GM12864 (cell line): ENCODE results near the gene KRABD2.

ENCODE experiments used
- DNase-seq: peaks from one replicate; pipeline ENCODE4 v3.0.0-alpha.2; 2011; ENCODE audit warnings: low read depth
- H3K4me3 ChIP-seq: 2 replicates; pipeline ENCODE4 v1.5.1; 2011; ENCODE audit warnings: mild to moderate bottlenecking, low read depth, low read length, control low read depth
- TF ChIP-seq, protein P1 (sequence below): IDR thresholded peaks from 2 replicates; pipeline ENCODE4 v1.5.1; 2011; ENCODE audit warnings: low read depth, mild to moderate bottlenecking, moderate library complexity, low read length, control low read depth, inconsistent platforms; ENCODE audit errors: missing control alignments

KRABD2 gene

DNA sequence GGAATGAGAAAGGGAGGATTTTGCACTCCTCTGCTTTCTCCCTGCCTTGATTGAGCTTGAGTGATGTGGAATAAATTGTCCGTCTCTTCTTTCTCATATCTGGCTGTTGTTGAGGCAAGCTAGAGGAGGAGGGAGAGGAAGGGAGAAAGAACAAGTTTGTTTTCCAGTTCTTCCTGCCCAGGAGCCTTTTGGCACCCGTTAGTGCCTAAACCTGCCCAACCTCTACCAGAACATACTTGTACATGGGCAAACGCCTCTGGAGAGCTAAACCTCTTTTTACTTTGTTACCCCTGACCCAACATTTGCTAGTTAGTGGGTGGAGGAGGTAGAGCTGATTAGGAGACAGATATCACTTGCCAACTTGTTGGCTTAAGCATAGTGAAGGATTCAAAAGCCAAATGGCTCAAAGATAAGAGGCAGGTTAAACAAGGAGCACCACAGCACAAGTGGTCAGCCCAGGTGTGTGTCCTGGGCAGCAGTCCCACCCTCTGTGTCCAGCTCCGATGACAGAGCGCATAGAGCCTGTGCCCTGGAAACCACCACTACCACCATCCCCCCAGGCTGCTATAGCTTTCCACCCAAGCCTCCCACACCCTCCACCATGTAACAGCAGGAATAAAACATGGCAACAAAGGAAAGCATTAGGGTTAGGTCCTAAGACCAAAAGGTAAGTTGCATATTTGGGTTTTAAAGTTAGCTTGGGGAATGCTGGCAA, 30.4 kb downstream of the KRABD2 start:
- DNase-seq, result no peak
- H3K4me3 ChIP-seq, result no peak overlapping the region
- TF ChIP-seq, protein P1, sequence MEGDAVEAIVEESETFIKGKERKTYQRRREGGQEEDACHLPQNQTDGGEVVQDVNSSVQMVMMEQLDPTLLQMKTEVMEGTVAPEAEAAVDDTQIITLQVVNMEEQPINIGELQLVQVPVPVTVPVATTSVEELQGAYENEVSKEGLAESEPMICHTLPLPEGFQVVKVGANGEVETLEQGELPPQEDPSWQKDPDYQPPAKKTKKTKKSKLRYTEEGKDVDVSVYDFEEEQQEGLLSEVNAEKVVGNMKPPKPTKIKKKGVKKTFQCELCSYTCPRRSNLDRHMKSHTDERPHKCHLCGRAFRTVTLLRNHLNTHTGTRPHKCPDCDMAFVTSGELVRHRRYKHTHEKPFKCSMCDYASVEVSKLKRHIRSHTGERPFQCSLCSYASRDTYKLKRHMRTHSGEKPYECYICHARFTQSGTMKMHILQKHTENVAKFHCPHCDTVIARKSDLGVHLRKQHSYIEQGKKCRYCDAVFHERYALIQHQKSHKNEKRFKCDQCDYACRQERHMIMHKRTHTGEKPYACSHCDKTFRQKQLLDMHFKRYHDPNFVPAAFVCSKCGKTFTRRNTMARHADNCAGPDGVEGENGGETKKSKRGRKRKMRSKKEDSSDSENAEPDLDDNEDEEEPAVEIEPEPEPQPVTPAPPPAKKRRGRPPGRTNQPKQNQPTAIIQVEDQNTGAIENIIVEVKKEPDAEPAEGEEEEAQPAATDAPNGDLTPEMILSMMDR, result no peak

DNA sequence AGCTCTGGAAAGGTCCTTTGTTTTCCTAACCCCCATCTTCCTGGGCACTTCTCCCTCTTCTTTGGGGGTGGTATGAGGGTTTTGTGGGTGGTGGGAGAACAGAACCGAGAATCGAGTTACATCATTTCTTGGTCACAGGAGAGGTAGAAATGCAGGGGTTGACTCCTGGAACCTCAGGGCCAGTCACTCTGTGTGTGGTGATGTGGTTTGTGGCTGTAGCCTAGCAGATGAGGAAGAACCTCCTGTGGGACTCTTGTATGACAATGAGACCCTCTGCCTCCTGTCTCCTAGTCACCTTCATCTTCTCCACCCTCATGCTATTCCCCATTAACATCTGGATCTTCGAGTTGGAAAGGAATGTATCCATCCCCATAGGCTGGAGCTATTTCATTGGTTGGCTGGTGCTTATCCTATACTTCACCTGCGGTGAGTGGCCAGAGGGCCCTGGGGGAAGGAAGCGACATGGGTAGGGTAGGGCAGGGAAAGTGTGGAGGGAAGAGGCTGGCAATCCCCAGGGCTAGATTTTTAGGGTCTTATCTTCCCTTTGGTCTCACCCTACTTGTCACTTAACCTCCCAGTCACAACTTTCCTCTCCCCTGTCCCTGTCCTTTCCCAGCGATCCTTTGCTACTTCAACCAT, 31.3 kb downstream of the KRABD2 start:
- no peak overlapping the region for H3K4me3 ChIP-seq
- TF ChIP-seq, protein P1, result no peak
- DNase-seq, result no peak

DNA sequence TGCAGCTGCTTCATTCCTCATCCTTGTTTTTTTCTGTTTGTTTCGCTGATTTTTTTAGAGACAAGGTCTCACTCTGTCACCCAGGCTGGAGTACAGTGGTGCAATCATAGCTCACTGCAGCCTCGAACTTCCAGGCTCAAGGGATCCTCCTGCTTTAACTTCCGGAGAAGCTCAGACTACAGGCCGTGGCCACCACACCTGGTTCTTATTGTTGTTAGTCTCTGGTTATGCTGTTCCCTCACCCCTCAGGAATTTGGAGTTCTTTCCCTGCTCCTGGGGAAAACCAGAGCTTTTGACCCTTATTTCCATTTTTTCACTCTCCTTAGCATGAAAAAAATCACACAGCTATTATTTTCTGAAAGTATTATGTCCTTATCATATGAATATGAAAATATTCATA, 35.0 kb downstream of the KRABD2 start:
- no peak overlapping the region for H3K4me3 ChIP-seq
- DNase-seq, result no peak
- TF ChIP-seq, protein P1, result no peak

DNA sequence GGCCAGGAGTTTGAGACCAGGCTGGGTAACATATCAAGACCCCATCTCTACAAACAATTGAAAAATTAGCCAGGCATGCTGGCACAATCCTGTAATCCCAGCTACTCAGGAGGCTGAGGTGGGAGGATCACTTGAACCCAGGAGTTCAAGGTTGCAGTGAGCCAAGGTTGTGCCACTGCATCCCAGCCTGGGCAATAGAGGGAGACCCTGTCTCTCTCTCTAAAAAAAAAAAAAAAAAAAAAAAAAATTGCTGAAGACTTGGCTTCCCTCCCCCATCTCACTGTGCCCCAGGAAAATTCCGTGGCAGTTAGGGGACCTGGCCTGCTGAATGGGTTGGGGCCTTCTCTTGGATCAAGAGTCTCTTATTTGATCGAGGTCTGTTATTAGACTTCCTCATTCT, 37.0 kb downstream of the KRABD2 start, which contains the start of gene ODF4:
TSS of gene ODF4 (plus strand) at position 301 of the 400 bp plus-strand sequence. CDS start 212 bp downstream, outside the sequence.
- H3K4me3 ChIP-seq, result no peak within 1 kb of the TSS
- DNase-seq, result no peak
- TF ChIP-seq, protein P1, result no peak

DNA sequence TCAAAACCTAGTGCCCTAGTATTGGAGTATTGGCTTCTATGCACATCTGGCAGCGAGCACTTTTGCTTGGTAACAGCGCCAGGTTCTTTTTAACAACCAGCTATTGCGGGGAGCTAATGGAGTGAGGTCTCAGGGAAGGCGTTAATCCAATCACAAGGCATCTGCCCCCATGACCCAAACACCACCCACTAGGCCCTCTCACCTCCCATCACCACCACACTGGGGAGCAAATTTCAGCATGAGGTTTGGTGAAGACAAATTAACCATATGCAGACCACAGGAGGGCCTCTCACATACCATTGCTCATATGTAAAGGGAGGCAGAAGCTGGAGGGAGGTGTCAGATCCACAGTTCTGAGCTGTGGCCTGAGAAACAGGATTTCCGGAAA, 37.8 kb downstream of the KRABD2 start:
- TF ChIP-seq, protein P1, result no peak
- DNase-seq, result no peak
- no peak overlapping the region for H3K4me3 ChIP-seq

DNA sequence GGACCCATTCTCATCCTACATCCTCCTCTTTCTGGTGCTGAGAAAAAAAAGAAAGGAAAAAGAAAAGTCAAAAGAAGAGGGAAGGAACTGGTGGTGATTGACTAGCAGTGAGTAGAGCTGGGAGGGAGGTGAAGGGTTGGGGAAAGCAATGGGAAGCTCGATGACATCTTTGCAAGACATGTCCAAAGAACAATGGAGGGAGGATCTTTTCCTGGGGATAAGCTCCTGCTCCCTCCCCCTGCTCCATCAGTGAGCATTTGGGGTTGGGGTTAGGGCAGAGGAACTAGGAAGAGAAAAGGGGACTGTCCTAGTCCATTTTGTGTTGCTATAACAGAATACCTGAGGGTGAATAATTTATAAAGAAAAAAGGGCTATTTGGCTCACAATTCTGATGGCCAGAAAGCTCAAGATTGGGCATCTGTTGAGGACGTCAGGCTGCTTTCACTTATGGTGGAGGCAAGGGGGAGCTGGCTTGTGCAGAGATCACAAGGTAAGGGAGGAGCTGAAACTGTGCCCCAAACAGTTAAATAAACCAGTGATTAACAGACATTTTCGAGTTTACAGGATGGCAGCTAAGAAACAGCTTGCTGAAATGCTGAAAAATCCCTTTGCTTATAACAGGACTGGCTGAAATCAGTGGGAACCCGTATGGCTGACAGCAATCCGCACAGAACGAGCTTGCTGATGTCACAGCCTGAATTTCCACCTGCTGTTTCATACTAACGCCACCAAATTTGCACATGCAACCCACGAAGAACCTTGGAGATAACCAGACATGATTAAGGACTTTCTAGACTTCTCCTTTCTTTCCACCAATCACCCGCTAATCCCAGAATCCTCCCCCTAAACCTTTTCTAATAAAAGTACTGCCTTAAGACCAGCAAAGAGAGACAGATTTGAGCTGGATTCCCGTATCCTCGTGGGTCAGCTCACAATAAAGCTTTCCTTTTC, 38.4 kb downstream of the KRABD2 start:
- TF ChIP-seq, protein P1, result no peak
- no peak for DNase-seq
- H3K4me3 ChIP-seq, result no peak overlapping the region; the same call in 1 of the 2 replicates
